Sigmoid colon (tissue), 4 donors: ENCODE measurements around the gene C1QL1.

Source experiments
- POLR2A ChIP-seq, 2 donors: fragments of 450-650 bp; IDR thresholded peaks; one replicate each; pipeline ENCODE4 v1.6.1; 2016; ENCODE audit warnings: antibody characterized with exemption in 2 of 2, mild to moderate bottlenecking in 2 of 2, moderate library complexity in 2 of 2
- POLR2AphosphoS5 ChIP-seq, 4 donors: sonication (generic); formaldehyde crosslinking; IDR thresholded peaks; one replicate each; pipeline ENCODE4 v1.6.1; 2017; ENCODE audit warnings: antibody characterized with exemption in 4 of 4

DNA sequence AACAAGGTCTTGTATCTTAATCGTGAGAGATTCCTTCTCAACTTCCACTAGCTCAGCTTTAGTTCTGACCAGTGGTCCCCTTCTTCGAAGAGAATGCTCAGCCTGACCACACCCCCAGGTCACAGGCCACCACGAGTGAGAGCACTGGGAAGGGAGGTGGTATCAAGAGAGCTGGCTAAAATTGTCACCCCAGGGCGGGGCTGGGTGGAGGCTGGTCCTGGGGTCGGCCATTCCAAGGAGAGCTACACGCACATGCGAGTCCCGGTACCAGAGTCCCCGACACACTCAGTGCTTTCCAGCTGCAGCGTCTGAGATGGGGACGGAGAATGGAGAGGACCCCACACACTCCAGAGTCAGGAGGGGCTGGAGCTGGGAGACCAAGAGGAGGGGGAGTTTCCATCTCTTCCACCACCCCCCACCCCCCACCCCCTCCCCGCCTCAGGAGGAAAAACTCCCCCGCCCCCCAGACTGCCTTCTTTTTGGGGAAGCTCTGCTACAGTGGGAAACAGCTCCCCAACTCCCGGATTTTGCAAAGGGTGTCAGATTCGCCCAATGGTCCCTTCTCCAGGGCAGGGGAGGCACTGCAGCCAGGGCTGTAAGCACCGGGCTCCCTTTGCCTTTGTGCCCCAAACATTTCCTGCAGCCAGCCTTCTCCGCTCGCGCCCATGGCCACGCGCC lies 1.6 kb downstream of the C1QL1 start:
- TF ChIP-seq POLR2AphosphoS5 (IDR thresholded peaks at IDR 0.05), result no peak
- TF ChIP-seq POLR2A (IDR thresholded peaks at IDR 0.05), result no peak
